Lung (tissue), 12 donors: ENCODE data around the gene EPN1. TPM values are rescaled to one million over a fixed set of nuclear protein-coding genes. Genes with fewer than 3 reads are reported as not detected.

Source experiments
- ATAC-seq: fragments of 200-7000 bp; cut with Tn5 transposase; one replicate; pipeline ENCODE4 v1.9.1; 2020; ENCODE audit warnings: moderate number of reproducible peaks; ENCODE audit not compliant: insufficient read depth, low FRiP score
- DNase-seq, 3 donors: peaks; one replicate each; pipeline ENCODE4 v3.0.0-alpha.2; 2013 to 2017
- H3K27ac ChIP-seq, 2 donors: one replicate each; pipeline ENCODE4 v1.5.1; 2013; ENCODE audit warnings: mild to moderate bottlenecking in 2 of 2, moderate library complexity in 2 of 2, control low read depth in 1 of 2, inconsistent platforms in 1 of 2, low read depth in 1 of 2, low read length in 1 of 2
- H3K27me3 ChIP-seq, 3 donors: one replicate each; pipeline ENCODE4 v1.5.1; 2013; ENCODE audit warnings: low read length in 2 of 3; ENCODE audit not compliant: control insufficient read depth in 3 of 3, insufficient read depth in 3 of 3
- H3K36me3 ChIP-seq, 4 donors: one replicate each; pipeline ENCODE4 v1.5.1; 2013; ENCODE audit warnings: low read length in 4 of 4, mild to moderate bottlenecking in 1 of 4, moderate library complexity in 1 of 4; ENCODE audit not compliant: control insufficient read depth in 4 of 4, insufficient read depth in 4 of 4
- H3K4me1 ChIP-seq, 5 donors: one replicate each; pipeline ENCODE4 v1.5.1; 2013; ENCODE audit warnings: low read length in 5 of 5, mild to moderate bottlenecking in 2 of 5, moderate library complexity in 1 of 5; ENCODE audit not compliant: control insufficient read depth in 5 of 5, insufficient read depth in 5 of 5
- H3K4me3 ChIP-seq: one replicate; pipeline ENCODE4 v1.5.1; 2013; ENCODE audit warnings: mild to moderate bottlenecking, control low read depth, moderate library complexity
- H3K9ac ChIP-seq, 2 donors: one replicate each; pipeline ENCODE4 v1.5.1; 2013; ENCODE audit warnings: low read length in 2 of 2, control low read depth in 1 of 2; ENCODE audit not compliant: insufficient read depth in 1 of 2
- H3K9me3 ChIP-seq, 4 donors: one replicate each; pipeline ENCODE4 v1.5.1; 2013; ENCODE audit warnings: low read length in 3 of 4, mild to moderate bottlenecking in 1 of 4, moderate library complexity in 1 of 4; ENCODE audit not compliant: control insufficient read depth in 4 of 4, insufficient read depth in 3 of 4
- WGBS, 2 donors: extraction: QIAGEN DNeasy Blood & Tissue Kit; methylation state at CpG; one replicate each; pipeline ENCODE4 v1.1.7; 2013; 5-methylcytosine and 5-hydroxymethylcytosine counted together
- polyA plus RNA-seq, 2 donors: library from polyadenylated mRNA; stranded (reverse); fragments of 200-250 nt; gene quantifications; one replicate each; pipeline ENCODE4 v1.2.1, GENCODE V29; 2013
- total RNA-seq, 2 donors: library from RNA; depleted of rRNA in 1 of 2; stranded (reverse); fragments of >200 nt in 1 of 2; gene quantifications; one replicate each; pipeline ENCODE4 v1.2.1, GENCODE V29; 2014 to 2021
- TF ChIP-seq, protein P1 (sequence below): IDR thresholded peaks from 2 replicates; pipeline ENCODE4 v1.5.1; 2012; ENCODE audit warnings: mild to moderate bottlenecking; ENCODE audit errors: control extremely low read depth, extremely low read depth
- donor health status: control.
- donor health status: control.
- donor health status: Bipolar disorder and iron deficiency.
- donor health status: healthy.
- donor health status: DM: yes; HTN: yes; CAD: no.

The EPN1 gene
- total and polyA plus RNA-seq, 4 donors = 84.8 to 140 (median 99.5) TPM

DNA sequence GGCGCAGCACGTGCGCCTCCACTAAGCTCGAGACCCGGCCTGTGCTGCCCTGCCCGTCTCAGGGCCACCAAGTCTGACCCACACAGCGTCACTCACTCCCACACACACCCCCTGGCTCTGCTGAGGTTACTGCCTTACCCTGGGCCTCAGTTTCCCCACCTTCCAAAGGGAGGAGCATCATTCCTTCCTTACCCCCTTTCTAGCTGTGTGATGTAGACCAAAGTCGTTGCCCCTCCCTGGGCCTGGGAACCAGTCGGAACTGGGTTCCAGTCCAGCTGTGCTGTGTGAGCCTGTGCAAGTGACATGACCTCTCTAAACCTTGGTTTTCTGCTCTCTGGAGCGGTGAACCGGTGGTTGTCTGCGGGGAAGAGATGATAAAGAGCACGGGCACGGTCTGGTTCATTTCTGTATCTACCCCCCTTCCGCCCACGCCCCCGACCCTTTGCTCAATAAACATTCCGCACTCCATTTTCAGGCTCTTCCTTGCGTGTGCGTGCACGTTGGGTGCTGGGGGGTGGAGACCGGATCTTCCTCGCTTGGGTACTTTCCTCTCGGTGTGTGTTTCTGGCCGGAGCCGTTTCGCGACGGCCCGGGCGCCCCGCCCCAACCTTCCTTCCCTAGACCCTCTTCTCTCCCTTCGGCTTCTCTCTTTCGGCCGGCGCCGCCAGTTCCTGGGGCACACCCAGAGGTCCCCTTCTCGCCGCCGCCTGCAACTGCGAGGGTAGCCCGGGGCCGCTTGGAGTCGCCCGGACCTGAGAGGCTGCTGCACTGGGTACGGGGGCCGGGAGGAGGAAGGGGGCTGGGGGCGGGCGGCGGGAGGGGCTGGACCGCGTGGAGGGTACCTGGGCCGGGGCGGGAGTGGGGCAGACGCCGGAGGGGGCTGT lies 31.8 kb upstream of the EPN1 start, which contains the start of gene ZNF581:
Gene ZNF581, plus strand, starts transcription at position 647 of the 884 bp plus-strand sequence. CDS start 923 bp downstream, outside the sequence.
- DNase-seq (peak; percentile 65 to 73 (median 72)), ATAC-seq (peak; percentile 38)
- Histone ChIP-seq H3K4me3 (peak within 1 kb of the TSS; percentile 80), H3K27me3 (no peaks in the 10 kb centered on the region), H3K36me3 (peaks cover 0 to 12% (median 3%) of the 10 kb centered on the region in 4 donors), H3K4me1 (peaks cover 6 to 37% (median 17%) of the 10 kb centered on the region in 5 donors), H3K27ac (peak within 1 kb of the TSS; percentile 82 to 83), H3K9me3 (no peaks in the 10 kb centered on the region), H3K9ac (peak within 1 kb of the TSS in 1 of 2 donors; percentile 62)
- TF ChIP-seq, protein P1, sequence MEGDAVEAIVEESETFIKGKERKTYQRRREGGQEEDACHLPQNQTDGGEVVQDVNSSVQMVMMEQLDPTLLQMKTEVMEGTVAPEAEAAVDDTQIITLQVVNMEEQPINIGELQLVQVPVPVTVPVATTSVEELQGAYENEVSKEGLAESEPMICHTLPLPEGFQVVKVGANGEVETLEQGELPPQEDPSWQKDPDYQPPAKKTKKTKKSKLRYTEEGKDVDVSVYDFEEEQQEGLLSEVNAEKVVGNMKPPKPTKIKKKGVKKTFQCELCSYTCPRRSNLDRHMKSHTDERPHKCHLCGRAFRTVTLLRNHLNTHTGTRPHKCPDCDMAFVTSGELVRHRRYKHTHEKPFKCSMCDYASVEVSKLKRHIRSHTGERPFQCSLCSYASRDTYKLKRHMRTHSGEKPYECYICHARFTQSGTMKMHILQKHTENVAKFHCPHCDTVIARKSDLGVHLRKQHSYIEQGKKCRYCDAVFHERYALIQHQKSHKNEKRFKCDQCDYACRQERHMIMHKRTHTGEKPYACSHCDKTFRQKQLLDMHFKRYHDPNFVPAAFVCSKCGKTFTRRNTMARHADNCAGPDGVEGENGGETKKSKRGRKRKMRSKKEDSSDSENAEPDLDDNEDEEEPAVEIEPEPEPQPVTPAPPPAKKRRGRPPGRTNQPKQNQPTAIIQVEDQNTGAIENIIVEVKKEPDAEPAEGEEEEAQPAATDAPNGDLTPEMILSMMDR = no peak
- 3 to 4% methylated on average over 56 of the region's 56 CpGs for WGBS, 2 donors

DNA sequence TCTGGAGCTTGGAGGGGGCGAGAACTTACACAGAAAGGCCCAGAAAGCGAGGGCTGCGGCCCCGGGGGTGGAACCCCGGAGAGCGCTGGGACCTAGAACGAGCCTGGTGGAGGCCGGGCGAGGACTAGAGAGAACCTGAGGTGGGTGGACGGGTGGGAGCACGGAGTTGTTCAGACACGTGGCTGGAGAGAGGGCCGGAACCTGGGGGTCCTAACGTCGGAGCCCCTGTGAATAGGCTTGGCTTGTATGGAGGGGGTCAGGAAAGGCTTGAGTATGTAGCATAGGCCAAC lies 31.2 kb upstream of the EPN1 start:
- Histone ChIP-seq H3K36me3 (peaks cover 0 to 12% (median 3%) of the 10 kb centered on the region in 4 donors), H3K9ac (peak overlapping the region in 1 of 2 donors; percentile 32), H3K27me3 (no peaks in the 10 kb centered on the region), H3K4me3 (peak overlapping the region; percentile 72), H3K27ac (peak overlapping the region; percentile 42 to 82), H3K4me1 (peaks cover 6 to 41% (median 20%) of the 10 kb centered on the region in 5 donors), H3K9me3 (no peaks in the 10 kb centered on the region)
- DNase-seq (no peak), ATAC-seq (no peak)
- WGBS, 2 donors = 1% methylated on average over 15 of the region's 15 CpGs
- TF ChIP-seq, protein P1 = no peak

DNA sequence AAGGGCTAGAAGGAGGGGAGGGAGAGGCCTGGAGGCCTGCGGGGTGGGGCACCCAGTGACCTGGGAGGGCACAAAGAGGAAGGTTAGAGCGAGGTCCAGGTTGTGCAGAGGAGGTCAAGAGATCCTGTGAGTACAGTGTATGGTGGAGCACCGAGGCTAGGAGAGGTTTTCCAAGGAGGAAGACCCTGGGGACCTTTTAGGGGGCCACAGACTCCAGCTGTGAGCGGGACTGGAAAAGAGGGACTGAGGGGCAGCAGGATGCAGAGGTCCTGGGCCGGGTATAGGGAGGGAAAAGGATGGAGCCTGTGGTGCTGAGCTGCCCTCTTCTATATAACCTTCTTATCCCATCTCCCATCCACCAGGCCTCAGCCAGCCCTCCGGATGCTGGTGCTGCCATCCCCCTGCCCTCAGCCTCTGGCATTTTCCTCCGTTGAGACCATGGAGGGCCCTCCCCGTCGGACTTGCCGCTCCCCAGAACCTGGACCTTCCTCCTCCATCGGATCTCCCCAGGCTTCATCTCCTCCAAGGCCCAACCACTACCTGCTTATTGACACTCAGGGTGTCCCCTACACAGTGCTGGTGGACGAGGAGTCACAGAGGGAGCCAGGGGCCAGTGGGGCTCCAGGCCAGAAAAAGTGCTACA lies 30.7 kb upstream of the EPN1 start:
- no peak overlapping the region for H3K9ac ChIP-seq
- WGBS, 2 donors = 50 to 65% methylated on average over 12 of the region's 12 CpGs
- ATAC-seq = no peak
- H3K27ac ChIP-seq = peak overlapping the region; percentile 42 to 82
- TF ChIP-seq, protein P1 = no peak
- peaks cover 6 to 45% (median 25%) of the 10 kb centered on the region in 5 donors for H3K4me1 ChIP-seq
- no peaks in the 10 kb centered on the region for H3K9me3 ChIP-seq
- peaks cover 0 to 12% (median 3%) of the 10 kb centered on the region in 4 donors for H3K36me3 ChIP-seq
- peak overlapping the region; percentile 72 for H3K4me3 ChIP-seq
- H3K27me3 ChIP-seq = no peaks in the 10 kb centered on the region
- DNase-seq = no peak
